NCI-H2107 treated with DMSO at 0.1 percent for 48 hours (cell line): ENCODE measurements around the gene SLC30A5.

Source experiments
- DNase-seq: peaks from one replicate; lab custom pipeline; 2025; ENCODE audit not compliant: unreplicated experiment; lab: John Stamatoyannopoulos, UW

SLC30A5 gene

GRCh38 chr5:69166686-69167492 is 73.1 kb downstream of the SLC30A5 start, which contains the start of gene CCNB1:
Gene CCNB1, plus strand, starts transcription at chr5:69167150. Its CDS starts 113 bp downstream, at chr5:69167263.
- DNase-seq, result peak; percentile 90

GRCh38 chr5:69167493-69167855 is 73.7 kb downstream of the SLC30A5 start:
- DNase-seq, result no peak

- no peak for DNase-seq
These were observed 74.1 kb downstream of the SLC30A5 start for GRCh38 chr5:69167929-69168328.

- no peak for DNase-seq
These were observed 76.7 kb downstream of the SLC30A5 start for GRCh38 chr5:69170495-69170894.

- no peak for DNase-seq
These were observed 77.2 kb downstream of the SLC30A5 start for GRCh38 chr5:69170969-69171368.
